ENCODE data around the gene GTSE1. TPM values are rescaled to one million over a fixed set of nuclear protein-coding genes. Genes with fewer than 3 reads are reported as not detected.
A peak's percentile ranks its signal among the peaks of the same experiment; 100 is the strongest.

GTSE1 gene
- total and polyA plus RNA-seq, 2 donors (not counting 1 experiment from before 2014, with no cell fraction given) = 2.0 to 3.6 TPM

- H2AFZ ChIP-seq (ENCODE audit: low read length) = no peak overlapping the region
- no peaks in the 10 kb centered on the region for H4K20me1 ChIP-seq (ENCODE audit: control insufficient read depth, extremely low read depth, insufficient read depth, low read length)
- no peaks in the 10 kb centered on the region for H3K9me3 ChIP-seq (ENCODE audit: control insufficient read depth, insufficient read depth, low read depth, low read length)
- H3K27ac ChIP-seq (ENCODE audit: insufficient read depth, low read length) = no peak overlapping the region
- DNase-seq (ENCODE audit: low read depth in 2 of 2) = peak; percentile 56 to 63
- TF ChIP-seq CTCF (conservative IDR thresholded peaks at IDR 0.05 in 1 of 2, IDR thresholded peaks at IDR 0.05 in 1 of 2; ENCODE audit: low read depth in 1 of 2, low read length in 2 of 2) (no peak), EZH2 (IDR thresholded peaks at IDR 0.05; ENCODE audit: low read length, missing control alignments) (no peak)
- peaks cover 15% of the 10 kb centered on the region for H3K79me2 ChIP-seq (ENCODE audit: control insufficient read depth, insufficient read depth, low read length)
- no peak overlapping the region for H3K9ac ChIP-seq (ENCODE audit: insufficient read depth, low read length)
- no peaks in the 10 kb centered on the region for H3K27me3 ChIP-seq (ENCODE audit: control insufficient read depth, insufficient read depth, low read length)
- H3K36me3 ChIP-seq (ENCODE audit: control insufficient read depth, insufficient read depth, low read length) = peaks cover 8% of the 10 kb centered on the region
- H3K4me3 ChIP-seq (replicated peaks in 1 of 4; ENCODE audit: control extremely low read depth in 1 of 4, insufficient read depth in 1 of 4, low read depth in 3 of 4, low read length in 4 of 4) = no peak overlapping the region
- peaks cover 9% of the 10 kb centered on the region for H3K4me1 ChIP-seq (ENCODE audit: control insufficient read depth, extremely low read depth, insufficient read depth, low read length)
- H3K4me2 ChIP-seq (ENCODE audit: extremely low read depth, insufficient read depth, low read length) = no peak overlapping the region
These were observed 3.0 kb upstream of the GTSE1 start for GRCh38 chr22:46293577-46294260.

DNA sequence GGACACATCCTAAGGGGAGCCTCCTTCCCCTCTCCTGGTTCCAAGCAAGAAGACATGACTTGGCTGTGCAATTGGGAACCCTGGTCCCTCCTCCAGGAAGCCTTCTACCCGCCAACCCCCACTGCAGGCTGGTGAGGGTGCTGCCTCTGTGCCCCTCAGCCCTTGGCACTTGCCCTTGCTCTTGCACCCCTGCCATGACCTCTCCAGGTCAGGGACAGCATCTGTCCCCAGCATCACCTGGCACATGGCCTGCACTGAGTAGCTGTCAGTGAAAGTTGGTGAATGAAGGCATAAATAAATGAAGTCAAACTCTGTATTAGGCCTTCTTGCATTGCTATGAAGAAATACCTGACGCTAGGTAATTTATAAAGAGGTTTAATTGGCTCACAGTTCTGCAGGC, 1.9 kb upstream of the GTSE1 start:
- no peak overlapping the region for H2AFZ ChIP-seq (ENCODE audit: low read length)
- DNase-seq (ENCODE audit: low read depth in 2 of 2) = no peak
- no peak for TF ChIP-seq CTCF (conservative IDR thresholded peaks at IDR 0.05 in 1 of 2, IDR thresholded peaks at IDR 0.05 in 1 of 2; ENCODE audit: low read depth in 1 of 2, low read length in 2 of 2)
- TF ChIP-seq EZH2 (IDR thresholded peaks at IDR 0.05; ENCODE audit: low read length, missing control alignments) = no peak

GRCh38 chr22:46295277-46295971, 1.2 kb upstream of the GTSE1 start:
- peak overlapping the region; percentile 100 for H3K4me2 ChIP-seq (ENCODE audit: extremely low read depth, insufficient read depth, low read length)
- H3K4me3 ChIP-seq (replicated peaks in 1 of 4; ENCODE audit: control extremely low read depth in 1 of 4, insufficient read depth in 1 of 4, low read depth in 3 of 4, low read length in 4 of 4) = peak overlapping the region in 3 of 4 experiments; percentile 75 to 81 (median 76)
- TF ChIP-seq CTCF (conservative IDR thresholded peaks at IDR 0.05 in 1 of 2, IDR thresholded peaks at IDR 0.05 in 1 of 2; ENCODE audit: low read depth in 1 of 2, low read length in 2 of 2) (no peak), EZH2 (IDR thresholded peaks at IDR 0.05; ENCODE audit: low read length, missing control alignments) (no peak)
- peak overlapping the region; percentile 97 for H2AFZ ChIP-seq (ENCODE audit: low read length)
- no peak for DNase-seq (ENCODE audit: low read depth in 2 of 2)
- H3K27ac ChIP-seq (ENCODE audit: insufficient read depth, low read length) = peak overlapping the region; percentile 92
- H3K79me2 ChIP-seq (ENCODE audit: control insufficient read depth, insufficient read depth, low read length) = peaks cover 29% of the 10 kb centered on the region
- no peaks in the 10 kb centered on the region for H3K27me3 ChIP-seq (ENCODE audit: control insufficient read depth, insufficient read depth, low read length)
- H3K9ac ChIP-seq (ENCODE audit: insufficient read depth, low read length) = no peak overlapping the region
- peaks cover 9% of the 10 kb centered on the region for H3K4me1 ChIP-seq (ENCODE audit: control insufficient read depth, extremely low read depth, insufficient read depth, low read length)
- no peaks in the 10 kb centered on the region for H4K20me1 ChIP-seq (ENCODE audit: control insufficient read depth, extremely low read depth, insufficient read depth, low read length)
- H3K9me3 ChIP-seq (ENCODE audit: control insufficient read depth, insufficient read depth, low read depth, low read length) = no peaks in the 10 kb centered on the region
- peaks cover 10% of the 10 kb centered on the region for H3K36me3 ChIP-seq (ENCODE audit: control insufficient read depth, insufficient read depth, low read length)

More for the DNA sequence above, 1.9 kb upstream of the GTSE1 start:
- H3K4me1 ChIP-seq (ENCODE audit: control insufficient read depth, extremely low read depth, insufficient read depth, low read length) = peaks cover 9% of the 10 kb centered on the region
- H4K20me1 ChIP-seq (ENCODE audit: control insufficient read depth, extremely low read depth, insufficient read depth, low read length) = no peaks in the 10 kb centered on the region
- peaks cover 9% of the 10 kb centered on the region for H3K36me3 ChIP-seq (ENCODE audit: control insufficient read depth, insufficient read depth, low read length)
- H3K9ac ChIP-seq (ENCODE audit: insufficient read depth, low read length) = no peak overlapping the region
- H3K79me2 ChIP-seq (ENCODE audit: control insufficient read depth, insufficient read depth, low read length) = peaks cover 24% of the 10 kb centered on the region
- no peak overlapping the region for H3K27ac ChIP-seq (ENCODE audit: insufficient read depth, low read length)
- H3K27me3 ChIP-seq (ENCODE audit: control insufficient read depth, insufficient read depth, low read length) = no peaks in the 10 kb centered on the region
- no peaks in the 10 kb centered on the region for H3K9me3 ChIP-seq (ENCODE audit: control insufficient read depth, insufficient read depth, low read depth, low read length)
- H3K4me2 ChIP-seq (ENCODE audit: extremely low read depth, insufficient read depth, low read length) = no peak overlapping the region
- H3K4me3 ChIP-seq (replicated peaks in 1 of 4; ENCODE audit: control extremely low read depth in 1 of 4, insufficient read depth in 1 of 4, low read depth in 3 of 4, low read length in 4 of 4) = no peak overlapping the region

Measured in fibroblast of lung (primary cell).